Neutrophil (primary cell): ENCODE results near the gene EIF2D.
A peak's percentile ranks its signal among the peaks of the same experiment; 100 is the strongest.

Experiments used
- H3K27ac ChIP-seq: fragments of 200-600 bp; sonication (generic); 2 replicates; pipeline ENCODE4 v1.5.1; 2016; ENCODE audit warnings: mild to moderate bottlenecking, moderate library complexity
- H3K27me3 ChIP-seq: fragments of 200-600 bp; sonication (generic); 2 replicates; pipeline ENCODE4 v1.6.0; 2016; ENCODE audit warnings: mild to moderate bottlenecking
- H3K36me3 ChIP-seq: fragments of 200-600 bp; sonication (generic); 2 replicates; pipeline ENCODE4 v1.5.1; 2017
- H3K4me1 ChIP-seq, 2 experiments: fragments of 200-600 bp in 1 of 2; sonication (generic) in 1 of 2; 1 replicate in 1 of 2; 2 replicates in 1 of 2; pipeline versions ENCODE4 v1.5.1 to v1.6.1; 2013 to 2016; ENCODE audit warnings: low read depth in 1 of 2, low read length in 1 of 2, mild to moderate bottlenecking in 1 of 2, moderate library complexity in 1 of 2; ENCODE audit not compliant: control insufficient read depth in 1 of 2, insufficient read depth in 1 of 2
- H3K4me3 ChIP-seq, 2 experiments: fragments of 200-600 bp in 1 of 2; sonication (generic) in 1 of 2; 1 replicate in 1 of 2; 2 replicates in 1 of 2; pipeline ENCODE4 v1.5.1; 2013 to 2016; ENCODE audit warnings: low read depth in 1 of 2, low read length in 1 of 2, mild to moderate bottlenecking in 1 of 2, moderate library complexity in 1 of 2
- H3K9me3 ChIP-seq: fragments of 200-600 bp; sonication (generic); 2 replicates; pipeline ENCODE4 v1.5.1; 2016
- TF ChIP-seq, protein P1 (sequence below): fragments of 200-600 bp; sonication (generic); IDR thresholded peaks from 2 replicates; pipeline ENCODE4 v1.5.1; 2016; ENCODE audit warnings: antibody characterized with exemption

The EIF2D gene

DNA sequence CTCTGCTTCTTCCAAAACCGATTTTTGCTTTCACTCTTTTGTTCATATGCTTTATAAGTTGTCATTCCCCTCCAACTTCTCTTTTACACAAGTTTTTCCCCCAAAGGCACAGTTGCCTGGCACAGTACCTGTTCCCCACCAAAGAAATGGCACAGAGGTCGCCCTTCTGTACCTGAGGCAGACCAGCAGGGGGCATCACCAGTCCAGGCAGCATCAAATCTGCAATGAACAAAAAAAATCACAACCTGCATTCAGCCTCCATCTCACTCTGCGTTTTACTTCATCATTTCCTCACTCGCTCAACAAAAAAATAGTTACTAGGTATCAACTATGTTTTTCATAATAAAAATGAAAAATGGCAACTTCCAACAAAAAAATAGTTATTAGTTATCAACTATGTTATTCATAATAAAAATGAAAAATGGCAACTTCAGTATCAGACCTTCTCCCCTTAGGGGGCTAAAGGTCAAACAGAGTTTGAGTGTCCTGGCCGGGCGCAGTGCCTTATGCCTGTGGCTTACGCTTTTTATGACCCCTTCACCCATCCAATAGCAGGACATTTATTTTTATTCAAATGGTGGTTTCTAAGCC lies 4.1 kb downstream of the EIF2D start:
- no peak overlapping the region for H3K4me3 ChIP-seq
- H3K36me3 ChIP-seq: peaks cover 8% of the 10 kb centered on the region
- H3K4me1 ChIP-seq: peaks cover 9 to 14% of the 10 kb centered on the region in 2 experiments
- no peaks in the 10 kb centered on the region for H3K9me3 ChIP-seq
- H3K27ac ChIP-seq: no peak overlapping the region
- TF ChIP-seq, protein P1, sequence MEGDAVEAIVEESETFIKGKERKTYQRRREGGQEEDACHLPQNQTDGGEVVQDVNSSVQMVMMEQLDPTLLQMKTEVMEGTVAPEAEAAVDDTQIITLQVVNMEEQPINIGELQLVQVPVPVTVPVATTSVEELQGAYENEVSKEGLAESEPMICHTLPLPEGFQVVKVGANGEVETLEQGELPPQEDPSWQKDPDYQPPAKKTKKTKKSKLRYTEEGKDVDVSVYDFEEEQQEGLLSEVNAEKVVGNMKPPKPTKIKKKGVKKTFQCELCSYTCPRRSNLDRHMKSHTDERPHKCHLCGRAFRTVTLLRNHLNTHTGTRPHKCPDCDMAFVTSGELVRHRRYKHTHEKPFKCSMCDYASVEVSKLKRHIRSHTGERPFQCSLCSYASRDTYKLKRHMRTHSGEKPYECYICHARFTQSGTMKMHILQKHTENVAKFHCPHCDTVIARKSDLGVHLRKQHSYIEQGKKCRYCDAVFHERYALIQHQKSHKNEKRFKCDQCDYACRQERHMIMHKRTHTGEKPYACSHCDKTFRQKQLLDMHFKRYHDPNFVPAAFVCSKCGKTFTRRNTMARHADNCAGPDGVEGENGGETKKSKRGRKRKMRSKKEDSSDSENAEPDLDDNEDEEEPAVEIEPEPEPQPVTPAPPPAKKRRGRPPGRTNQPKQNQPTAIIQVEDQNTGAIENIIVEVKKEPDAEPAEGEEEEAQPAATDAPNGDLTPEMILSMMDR: peak; percentile 49
- no peaks in the 10 kb centered on the region for H3K27me3 ChIP-seq

DNA sequence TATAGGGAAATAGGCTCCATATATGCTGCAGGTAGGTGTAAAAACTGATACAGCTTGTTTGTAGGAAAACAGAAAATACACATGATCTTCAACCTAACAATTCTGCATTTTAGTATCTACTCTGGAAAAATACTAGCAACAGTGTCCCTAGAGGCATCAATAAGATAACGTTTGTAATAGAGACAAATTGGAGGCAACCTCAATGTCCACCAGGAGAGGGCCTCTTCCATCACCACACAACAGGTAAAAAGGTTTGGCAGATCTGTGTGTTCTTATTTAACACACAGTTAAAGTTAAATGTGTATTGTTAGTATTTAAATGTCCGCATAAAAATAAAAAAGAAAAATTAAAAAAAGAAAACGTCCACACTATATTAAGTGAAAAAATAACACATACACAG lies 5.4 kb downstream of the EIF2D start:
- peaks cover 5% of the 10 kb centered on the region in 2 experiments for H3K4me1 ChIP-seq
- TF ChIP-seq, protein P1: no peak
- no peaks in the 10 kb centered on the region for H3K27me3 ChIP-seq
- peaks cover 13% of the 10 kb centered on the region for H3K36me3 ChIP-seq
- H3K4me3 ChIP-seq: no peak overlapping the region
- no peak overlapping the region for H3K27ac ChIP-seq
- no peaks in the 10 kb centered on the region for H3K9me3 ChIP-seq

DNA sequence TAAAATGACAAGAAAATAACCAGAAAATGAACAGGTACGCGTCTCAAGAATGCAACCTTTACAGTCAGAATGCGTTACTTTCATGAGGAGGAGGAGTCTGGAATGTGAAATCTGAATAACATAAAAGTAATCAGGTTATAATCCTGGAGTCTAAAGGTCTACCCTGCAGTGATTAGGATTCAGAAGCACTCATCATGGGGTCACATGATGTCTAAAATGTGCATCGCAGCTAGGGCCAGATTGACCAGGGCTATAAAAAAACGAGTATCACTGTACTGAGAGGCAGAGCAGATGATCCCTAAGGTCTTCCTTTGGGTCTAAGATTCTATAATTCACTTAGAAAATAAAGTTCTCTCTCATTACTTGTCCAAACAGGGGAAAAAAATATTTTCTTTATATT lies 7.4 kb downstream of the EIF2D start:
- H3K4me3 ChIP-seq: no peak overlapping the region
- TF ChIP-seq, protein P1: no peak
- peaks cover 20% of the 10 kb centered on the region for H3K36me3 ChIP-seq
- no peak overlapping the region for H3K27ac ChIP-seq
- H3K27me3 ChIP-seq: no peaks in the 10 kb centered on the region
- no peaks in the 10 kb centered on the region for H3K4me1 ChIP-seq
- no peaks in the 10 kb centered on the region for H3K9me3 ChIP-seq

DNA sequence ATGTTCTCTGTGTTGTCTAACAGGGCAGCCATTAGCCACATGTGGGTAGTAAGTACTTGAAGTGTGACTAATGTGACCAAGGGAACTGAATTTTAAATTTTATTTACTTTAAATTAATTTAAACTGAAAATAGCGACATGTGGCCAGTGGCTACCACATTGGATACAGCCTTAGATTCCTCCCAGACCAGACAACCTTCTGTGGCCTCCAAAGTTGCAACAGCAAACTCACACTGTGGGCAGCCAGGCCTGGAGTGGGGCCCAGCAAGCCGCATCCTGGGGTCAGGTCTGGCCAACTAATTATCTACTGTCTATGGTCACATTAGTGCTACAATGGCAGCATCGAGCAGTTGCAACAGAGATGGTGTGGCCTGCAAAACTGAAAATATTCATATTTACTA lies 11.7 kb downstream of the EIF2D start:
- Histone ChIP-seq H3K27ac (no peak overlapping the region), H3K4me3 (no peak overlapping the region), H3K4me1 (no peaks in the 10 kb centered on the region), H3K36me3 (peaks cover 40% of the 10 kb centered on the region), H3K27me3 (no peaks in the 10 kb centered on the region), H3K9me3 (no peaks in the 10 kb centered on the region)
- TF ChIP-seq, protein P1: no peak

DNA sequence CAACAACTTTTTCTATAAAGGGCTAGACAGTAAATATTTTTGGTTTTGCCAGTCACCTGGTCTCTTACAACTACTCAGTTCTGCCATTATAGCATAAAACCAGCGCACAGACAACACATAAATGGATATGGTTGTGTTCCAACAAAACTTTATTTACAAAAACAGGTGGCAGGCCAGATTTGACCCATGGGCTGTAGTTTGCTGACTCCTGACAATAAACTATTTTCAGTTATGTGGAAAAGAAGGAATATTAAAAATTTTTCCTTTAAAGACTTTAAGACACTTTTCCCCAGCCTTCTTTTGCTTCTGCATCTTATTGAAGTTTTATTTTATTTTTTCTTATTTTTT lies 16.0 kb downstream of the EIF2D start:
- no peaks in the 10 kb centered on the region for H3K27me3 ChIP-seq
- peaks cover 47% of the 10 kb centered on the region for H3K36me3 ChIP-seq
- no peak overlapping the region for H3K4me3 ChIP-seq
- H3K9me3 ChIP-seq: no peaks in the 10 kb centered on the region
- H3K27ac ChIP-seq: no peak overlapping the region
- TF ChIP-seq, protein P1: no peak
- no peaks in the 10 kb centered on the region for H3K4me1 ChIP-seq
